GM12878 (cell line): ENCODE results near the gene TXNDC12.
"Not testable (repeated sequence)": the region's sequence is repeated elsewhere in the genome, so short reads cannot be mapped to it uniquely, and the experiment has no call there.

ENCODE experiments used
- ATF7 ChIP-seq: fragments of 450-650 bp; IDR thresholded peaks from 2 replicates; pipeline ENCODE4 v1.6.1; 2016; ENCODE audit warnings: low read depth, mild to moderate bottlenecking
- CBX5 ChIP-seq: sonication (generic); IDR thresholded peaks from 2 replicates; pipeline ENCODE4 v1.6.1; 2016; ENCODE audit warnings: low read depth, moderate library complexity, mild to moderate bottlenecking, inconsistent platforms
- FOXK2 ChIP-seq: fragments of 450-650 bp; IDR thresholded peaks from 2 replicates; pipeline ENCODE4 v1.6.1; 2017; ENCODE audit warnings: mild to moderate bottlenecking, moderate library complexity
- KLF5 ChIP-seq: fragments of 450-650 bp; IDR thresholded peaks from 2 replicates; pipeline ENCODE4 v1.6.1; 2014; ENCODE audit warnings: mild to moderate bottlenecking; ENCODE audit not compliant: partially characterized antibody
- NR2C2 ChIP-seq: IDR thresholded peaks from 2 replicates; pipeline ENCODE4 v1.6.1; 2011; ENCODE audit warnings: borderline replicate concordance, low read depth; ENCODE audit not compliant: control insufficient read depth, insufficient read length
- POLR2A ChIP-seq: IDR thresholded peaks from 2 replicates; pipeline ENCODE4 v1.6.1; 2011; ENCODE audit warnings: low read depth, mild to moderate bottlenecking, low read length
- SIX5 ChIP-seq: IDR thresholded peaks from 2 replicates; pipeline ENCODE4 v1.6.1; 2011; ENCODE audit warnings: mild to moderate bottlenecking, low read depth, low read length, moderate library complexity; ENCODE audit not compliant: severe bottlenecking
- ZNF274 ChIP-seq: IDR thresholded peaks from one replicate; pipeline ENCODE4 v1.8.0; 2011; ENCODE audit not compliant: insufficient read length, insufficient read depth
- TF ChIP-seq, protein P1 (sequence below): fragments of 450-650 bp; IDR thresholded peaks from 2 replicates; pipeline ENCODE4 v1.6.1; 2017; ENCODE audit warnings: antibody characterized with exemption, mild to moderate bottlenecking, moderate library complexity
- TF ChIP-seq, protein P2 (sequence below), 3 experiments: IDR thresholded peaks in 2 of 3; conservative IDR thresholded peaks in 1 of 3; 2 replicates each; pipeline ENCODE4 v1.5.1; 2011; ENCODE audit warnings: low read depth in 3 of 3, low read length in 3 of 3, mild to moderate bottlenecking in 3 of 3, control low read depth in 2 of 3, moderate library complexity in 2 of 3, inconsistent platforms in 1 of 3, mixed read lengths in 1 of 3; ENCODE audit not compliant: control insufficient read depth in 2 of 3, insufficient read depth in 1 of 3; ENCODE audit errors: extremely low read depth in 1 of 3

DNA sequence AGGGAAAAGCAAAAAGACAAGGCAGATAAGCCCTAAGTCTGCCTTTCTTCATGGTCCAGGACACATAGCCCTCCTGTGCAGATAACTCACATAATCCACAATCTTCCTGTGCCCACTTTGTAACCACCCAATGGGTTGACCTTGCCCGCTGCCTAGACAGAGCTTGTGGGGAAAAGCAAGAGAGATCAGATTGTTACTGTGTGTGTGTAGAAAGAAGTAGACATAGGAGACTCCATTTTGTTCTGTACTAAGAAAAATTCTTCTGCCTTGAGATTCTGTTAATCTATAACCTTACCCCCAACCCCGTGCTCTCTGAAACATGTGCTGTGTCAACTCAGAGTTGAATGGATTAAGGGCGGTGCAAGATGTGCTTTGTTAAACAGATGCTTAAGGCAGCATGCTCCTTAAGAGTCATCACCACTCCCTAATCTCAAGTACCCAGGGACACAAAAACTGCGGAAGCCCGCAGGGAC lies 48.9 kb downstream of the TXNDC12 start:
- TF ChIP-seq SIX5, ZNF274, KLF5, FOXK2, NR2C2, CBX5, ATF7, POLR2A: not testable (repeated sequence)
- TF ChIP-seq, protein P1, sequence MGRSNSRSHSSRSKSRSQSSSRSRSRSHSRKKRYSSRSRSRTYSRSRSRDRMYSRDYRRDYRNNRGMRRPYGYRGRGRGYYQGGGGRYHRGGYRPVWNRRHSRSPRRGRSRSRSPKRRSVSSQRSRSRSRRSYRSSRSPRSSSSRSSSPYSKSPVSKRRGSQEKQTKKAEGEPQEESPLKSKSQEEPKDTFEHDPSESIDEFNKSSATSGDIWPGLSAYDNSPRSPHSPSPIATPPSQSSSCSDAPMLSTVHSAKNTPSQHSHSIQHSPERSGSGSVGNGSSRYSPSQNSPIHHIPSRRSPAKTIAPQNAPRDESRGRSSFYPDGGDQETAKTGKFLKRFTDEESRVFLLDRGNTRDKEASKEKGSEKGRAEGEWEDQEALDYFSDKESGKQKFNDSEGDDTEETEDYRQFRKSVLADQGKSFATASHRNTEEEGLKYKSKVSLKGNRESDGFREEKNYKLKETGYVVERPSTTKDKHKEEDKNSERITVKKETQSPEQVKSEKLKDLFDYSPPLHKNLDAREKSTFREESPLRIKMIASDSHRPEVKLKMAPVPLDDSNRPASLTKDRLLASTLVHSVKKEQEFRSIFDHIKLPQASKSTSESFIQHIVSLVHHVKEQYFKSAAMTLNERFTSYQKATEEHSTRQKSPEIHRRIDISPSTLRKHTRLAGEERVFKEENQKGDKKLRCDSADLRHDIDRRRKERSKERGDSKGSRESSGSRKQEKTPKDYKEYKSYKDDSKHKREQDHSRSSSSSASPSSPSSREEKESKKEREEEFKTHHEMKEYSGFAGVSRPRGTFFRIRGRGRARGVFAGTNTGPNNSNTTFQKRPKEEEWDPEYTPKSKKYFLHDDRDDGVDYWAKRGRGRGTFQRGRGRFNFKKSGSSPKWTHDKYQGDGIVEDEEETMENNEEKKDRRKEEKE: not testable (repeated sequence)
- TF ChIP-seq, protein P2, sequence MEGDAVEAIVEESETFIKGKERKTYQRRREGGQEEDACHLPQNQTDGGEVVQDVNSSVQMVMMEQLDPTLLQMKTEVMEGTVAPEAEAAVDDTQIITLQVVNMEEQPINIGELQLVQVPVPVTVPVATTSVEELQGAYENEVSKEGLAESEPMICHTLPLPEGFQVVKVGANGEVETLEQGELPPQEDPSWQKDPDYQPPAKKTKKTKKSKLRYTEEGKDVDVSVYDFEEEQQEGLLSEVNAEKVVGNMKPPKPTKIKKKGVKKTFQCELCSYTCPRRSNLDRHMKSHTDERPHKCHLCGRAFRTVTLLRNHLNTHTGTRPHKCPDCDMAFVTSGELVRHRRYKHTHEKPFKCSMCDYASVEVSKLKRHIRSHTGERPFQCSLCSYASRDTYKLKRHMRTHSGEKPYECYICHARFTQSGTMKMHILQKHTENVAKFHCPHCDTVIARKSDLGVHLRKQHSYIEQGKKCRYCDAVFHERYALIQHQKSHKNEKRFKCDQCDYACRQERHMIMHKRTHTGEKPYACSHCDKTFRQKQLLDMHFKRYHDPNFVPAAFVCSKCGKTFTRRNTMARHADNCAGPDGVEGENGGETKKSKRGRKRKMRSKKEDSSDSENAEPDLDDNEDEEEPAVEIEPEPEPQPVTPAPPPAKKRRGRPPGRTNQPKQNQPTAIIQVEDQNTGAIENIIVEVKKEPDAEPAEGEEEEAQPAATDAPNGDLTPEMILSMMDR (IDR thresholded peaks at IDR 0.05 in 2 of 3, conservative IDR thresholded peaks at IDR 0.05 in 1 of 3; ENCODE audit: control insufficient read depth in 2 of 3, extremely low read depth in 1 of 3, insufficient read depth in 1 of 3, low read depth in 3 of 3, low read length in 3 of 3): not testable (repeated sequence)
